HEK293 (cell line): ENCODE measurements around the gene CDC42SE1.

Experiments
- GLI4 ChIP-seq: fragments of 450-650 bp; formaldehyde crosslinking; IDR thresholded peaks from 2 replicates; pipeline ENCODE4 v1.5.1; 2016; ENCODE audit warnings: missing biosample characterization, missing genetic modification characterization
- KLF1 ChIP-seq: fragments of 450-650 bp; formaldehyde crosslinking; IDR thresholded peaks from 2 replicates; pipeline ENCODE4 v1.5.1; 2016; ENCODE audit warnings: missing biosample characterization, missing genetic modification characterization
- MZF1 ChIP-seq: fragments of 450-650 bp; formaldehyde crosslinking; IDR thresholded peaks from 2 replicates; pipeline ENCODE4 v1.5.1; 2017; ENCODE audit warnings: missing biosample characterization, missing genetic modification characterization, borderline replicate concordance
- OVOL3 ChIP-seq: fragments of 450-650 bp; formaldehyde crosslinking; IDR thresholded peaks from 2 replicates; pipeline ENCODE4 v1.5.1; 2016; ENCODE audit warnings: missing biosample characterization, missing genetic modification characterization
- TCF7L2 ChIP-seq: IDR thresholded peaks from 2 replicates; pipeline ENCODE4 v1.6.1; 2011; ENCODE audit warnings: low read depth, mild to moderate bottlenecking, inconsistent platforms, low read length, moderate library complexity, borderline replicate concordance
- ZBTB1 ChIP-seq: fragments of 450-650 bp; formaldehyde crosslinking; IDR thresholded peaks from 2 replicates; pipeline ENCODE4 v1.5.1; 2016; ENCODE audit warnings: missing biosample characterization, missing genetic modification characterization
- ZBTB17 ChIP-seq: fragments of 450-650 bp; formaldehyde crosslinking; IDR thresholded peaks from 2 replicates; pipeline ENCODE4 v1.5.1; 2016; ENCODE audit warnings: missing biosample characterization, missing genetic modification characterization
- ZBTB8A ChIP-seq: fragments of 450-650 bp; formaldehyde crosslinking; IDR thresholded peaks from 2 replicates; pipeline ENCODE4 v1.5.1; 2016; ENCODE audit warnings: missing biosample characterization, missing genetic modification characterization
- ZNF114 ChIP-seq: fragments of 450-650 bp; formaldehyde crosslinking; IDR thresholded peaks from 2 replicates; pipeline ENCODE4 v1.5.0; 2017; ENCODE audit warnings: missing biosample characterization, missing genetic modification characterization
- ZNF169 ChIP-seq: fragments of 450-650 bp; formaldehyde crosslinking; IDR thresholded peaks from 2 replicates; pipeline ENCODE4 v1.5.1; 2016; ENCODE audit warnings: missing biosample characterization, missing genetic modification characterization
- ZNF175 ChIP-seq: fragments of 450-650 bp; formaldehyde crosslinking; IDR thresholded peaks from 2 replicates; pipeline ENCODE4 v1.5.1; 2016; ENCODE audit warnings: missing biosample characterization, missing genetic modification characterization
- ZNF202 ChIP-seq: fragments of 450-650 bp; formaldehyde crosslinking; IDR thresholded peaks from 2 replicates; pipeline ENCODE4 v1.5.1; 2016; ENCODE audit warnings: missing biosample characterization, missing genetic modification characterization, borderline replicate concordance
- ZNF221 ChIP-seq: fragments of 450-650 bp; formaldehyde crosslinking; IDR thresholded peaks from 2 replicates; pipeline ENCODE4 v1.5.1; 2017; ENCODE audit warnings: missing biosample characterization, missing genetic modification characterization, borderline replicate concordance
- ZNF266 ChIP-seq: fragments of 450-650 bp; formaldehyde crosslinking; IDR thresholded peaks from 2 replicates; pipeline ENCODE4 v1.5.1; 2016; ENCODE audit warnings: missing biosample characterization, missing genetic modification characterization, low read depth
- ZNF404 ChIP-seq: fragments of 450-650 bp; formaldehyde crosslinking; IDR thresholded peaks from 2 replicates; pipeline ENCODE4 v1.5.1; 2017; ENCODE audit warnings: missing biosample characterization, missing genetic modification characterization
- ZNF510 ChIP-seq: fragments of 450-650 bp; formaldehyde crosslinking; IDR thresholded peaks from 2 replicates; pipeline ENCODE4 v1.5.1; 2018; ENCODE audit warnings: mild to moderate bottlenecking, missing genetic modification characterization, missing biosample characterization; ENCODE audit not compliant: insufficient replicate concordance
- ZNF560 ChIP-seq: fragments of 450-650 bp; formaldehyde crosslinking; IDR thresholded peaks from 2 replicates; pipeline ENCODE4 v1.5.1; 2017; ENCODE audit warnings: missing biosample characterization, missing genetic modification characterization, borderline replicate concordance
- ZNF621 ChIP-seq: fragments of 450-650 bp; formaldehyde crosslinking; IDR thresholded peaks from 2 replicates; pipeline ENCODE4 v1.5.1; 2017; ENCODE audit warnings: missing biosample characterization, missing genetic modification characterization
- ZNF626 ChIP-seq: fragments of 450-650 bp; sonication (Bioruptor Pico); formaldehyde crosslinking; IDR thresholded peaks from 2 replicates; pipeline ENCODE4 v1.5.1; 2018; ENCODE audit warnings: missing biosample characterization, missing genetic modification characterization, inconsistent platforms
- ZNF707 ChIP-seq: fragments of 450-650 bp; formaldehyde crosslinking; IDR thresholded peaks from 2 replicates; pipeline ENCODE4 v1.5.1; 2016; ENCODE audit warnings: missing biosample characterization, missing genetic modification characterization
- ZNF768 ChIP-seq: fragments of 450-650 bp; formaldehyde crosslinking; IDR thresholded peaks from 2 replicates; pipeline ENCODE4 v1.5.1; 2018; ENCODE audit warnings: missing biosample characterization, mild to moderate bottlenecking, missing genetic modification characterization
- ZNF792 ChIP-seq: fragments of 450-650 bp; formaldehyde crosslinking; IDR thresholded peaks from 2 replicates; pipeline ENCODE4 v1.5.1; 2016; ENCODE audit warnings: missing biosample characterization, missing genetic modification characterization
- ZNF843 ChIP-seq: fragments of 450-650 bp; formaldehyde crosslinking; IDR thresholded peaks from 2 replicates; pipeline ENCODE4 v1.5.1; 2016; ENCODE audit warnings: missing biosample characterization, missing genetic modification characterization
- ZSCAN30 ChIP-seq: fragments of 450-650 bp; IDR thresholded peaks from 2 replicates; pipeline ENCODE4 v1.5.1; 2018; ENCODE audit warnings: missing biosample characterization, mild to moderate bottlenecking, missing genetic modification characterization, moderate library complexity
- TF ChIP-seq, protein P1 (sequence below): fragments of 450-650 bp; formaldehyde crosslinking; IDR thresholded peaks from 2 replicates; pipeline ENCODE4 v1.5.1; 2016; ENCODE audit warnings: missing biosample characterization, missing genetic modification characterization
- TF ChIP-seq, protein P2 (sequence below): fragments of 450-650 bp; formaldehyde crosslinking; IDR thresholded peaks from 2 replicates; pipeline ENCODE4 v1.5.1; 2016; ENCODE audit warnings: missing biosample characterization, missing genetic modification characterization
- TF ChIP-seq, protein P3 (sequence below): fragments of 450-650 bp; formaldehyde crosslinking; IDR thresholded peaks from 2 replicates; pipeline ENCODE4 v1.5.1; 2016; ENCODE audit warnings: missing biosample characterization, missing genetic modification characterization
- TF ChIP-seq, protein P4 (sequence below): fragments of 450-650 bp; formaldehyde crosslinking; IDR thresholded peaks from 2 replicates; pipeline ENCODE4 v1.5.1; 2017; ENCODE audit warnings: missing biosample characterization, missing genetic modification characterization
- TF ChIP-seq, protein P5 (sequence below): fragments of 450-650 bp; formaldehyde crosslinking; IDR thresholded peaks from 2 replicates; pipeline ENCODE4 v1.5.1; 2016; ENCODE audit warnings: missing biosample characterization, missing genetic modification characterization
- TF ChIP-seq, protein P6 (sequence below): fragments of 450-650 bp; formaldehyde crosslinking; conservative IDR thresholded peaks from 2 replicates; pipeline ENCODE4 v1.5.1; 2016; ENCODE audit warnings: low read depth, missing biosample characterization, missing genetic modification characterization

Gene CDC42SE1

DNA sequence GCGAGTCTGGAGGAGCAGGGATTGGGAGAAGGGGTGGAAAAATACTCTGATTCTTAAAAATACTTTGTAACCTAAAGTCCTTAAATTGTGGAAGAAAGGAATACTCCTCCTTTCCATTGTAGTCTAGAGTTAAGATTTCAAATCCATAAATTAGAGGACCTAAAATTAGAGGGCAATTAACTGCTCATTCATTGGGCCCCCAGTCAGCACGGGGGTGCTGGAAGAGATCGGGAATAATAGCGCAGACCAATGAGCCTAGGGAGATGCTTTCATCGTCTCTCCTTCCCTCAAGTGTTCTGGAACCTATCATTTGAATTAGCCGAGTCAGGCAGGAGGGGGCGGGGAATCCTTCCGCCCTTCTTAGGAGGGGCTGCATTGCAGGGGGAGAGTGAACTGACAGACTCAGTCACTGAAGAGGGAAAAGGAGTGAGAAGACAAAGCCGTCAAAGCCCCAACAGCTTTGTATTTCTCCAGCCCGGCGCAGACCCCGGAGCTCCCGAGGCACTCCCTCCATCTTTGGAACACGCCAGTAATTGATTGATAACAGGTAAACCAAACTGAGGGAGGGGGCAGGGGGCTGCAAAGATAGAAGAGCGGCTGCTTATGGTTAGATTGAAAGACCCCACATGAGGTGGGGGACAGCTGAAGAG is 710 bp upstream of the CDC42SE1 start, which contains the start of gene MLLT11 (continued):
- TF ChIP-seq ZBTB17 (tag by site-specific recombination) = peak; percentile 60
- TF ChIP-seq, protein P1, sequence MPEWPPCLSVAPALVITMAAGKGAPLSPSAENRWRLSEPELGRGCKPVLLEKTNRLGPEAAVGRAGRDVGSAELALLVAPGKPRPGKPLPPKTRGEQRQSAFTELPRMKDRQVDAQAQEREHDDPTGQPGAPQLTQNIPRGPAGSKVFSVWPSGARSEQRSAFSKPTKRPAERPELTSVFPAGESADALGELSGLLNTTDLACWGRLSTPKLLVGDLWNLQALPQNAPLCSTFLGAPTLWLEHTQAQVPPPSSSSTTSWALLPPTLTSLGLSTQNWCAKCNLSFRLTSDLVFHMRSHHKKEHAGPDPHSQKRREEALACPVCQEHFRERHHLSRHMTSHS (tag by site-specific recombination) = no peak
- TF ChIP-seq ZNF114 (tag by site-specific recombination) = no peak
- TF ChIP-seq, protein P2, sequence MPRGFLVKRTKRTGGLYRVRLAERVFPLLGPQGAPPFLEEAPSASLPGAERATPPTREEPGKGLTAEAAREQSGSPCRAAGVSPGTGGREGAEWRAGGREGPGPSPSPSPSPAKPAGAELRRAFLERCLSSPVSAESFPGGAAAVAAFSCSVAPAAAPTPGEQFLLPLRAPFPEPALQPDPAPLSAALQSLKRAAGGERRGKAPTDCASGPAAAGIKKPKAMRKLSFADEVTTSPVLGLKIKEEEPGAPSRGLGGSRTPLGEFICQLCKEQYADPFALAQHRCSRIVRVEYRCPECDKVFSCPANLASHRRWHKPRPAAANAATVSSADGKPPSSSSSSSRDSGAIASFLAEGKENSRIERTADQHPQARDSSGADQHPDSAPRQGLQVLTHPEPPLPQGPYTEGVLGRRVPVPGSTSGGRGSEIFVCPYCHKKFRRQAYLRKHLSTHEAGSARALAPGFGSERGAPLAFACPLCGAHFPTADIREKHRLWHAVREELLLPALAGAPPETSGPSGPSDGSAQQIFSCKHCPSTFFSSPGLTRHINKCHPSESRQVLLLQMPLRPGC = peak; percentile 45
- TF ChIP-seq ZNF202 (tag by site-specific recombination) = no peak
- TF ChIP-seq GLI4 (tag by site-specific recombination) = no peak
- no peak for TF ChIP-seq ZNF404 (tag by site-specific recombination)
- peak; percentile 81 for TF ChIP-seq ZSCAN30 (tag by site-specific recombination)
- no peak for TF ChIP-seq ZNF221
- TF ChIP-seq ZNF768 (tag by site-specific recombination) = no peak
- TF ChIP-seq, protein P3, sequence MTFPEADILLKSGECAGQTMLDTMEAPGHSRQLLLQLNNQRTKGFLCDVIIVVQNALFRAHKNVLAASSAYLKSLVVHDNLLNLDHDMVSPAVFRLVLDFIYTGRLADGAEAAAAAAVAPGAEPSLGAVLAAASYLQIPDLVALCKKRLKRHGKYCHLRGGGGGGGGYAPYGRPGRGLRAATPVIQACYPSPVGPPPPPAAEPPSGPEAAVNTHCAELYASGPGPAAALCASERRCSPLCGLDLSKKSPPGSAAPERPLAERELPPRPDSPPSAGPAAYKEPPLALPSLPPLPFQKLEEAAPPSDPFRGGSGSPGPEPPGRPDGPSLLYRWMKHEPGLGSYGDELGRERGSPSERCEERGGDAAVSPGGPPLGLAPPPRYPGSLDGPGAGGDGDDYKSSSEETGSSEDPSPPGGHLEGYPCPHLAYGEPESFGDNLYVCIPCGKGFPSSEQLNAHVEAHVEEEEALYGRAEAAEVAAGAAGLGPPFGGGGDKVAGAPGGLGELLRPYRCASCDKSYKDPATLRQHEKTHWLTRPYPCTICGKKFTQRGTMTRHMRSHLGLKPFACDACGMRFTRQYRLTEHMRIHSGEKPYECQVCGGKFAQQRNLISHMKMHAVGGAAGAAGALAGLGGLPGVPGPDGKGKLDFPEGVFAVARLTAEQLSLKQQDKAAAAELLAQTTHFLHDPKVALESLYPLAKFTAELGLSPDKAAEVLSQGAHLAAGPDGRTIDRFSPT (tag by site-specific recombination) = no peak
- no peak for TF ChIP-seq ZBTB1 (tag by site-specific recombination)
- TF ChIP-seq, protein P4, sequence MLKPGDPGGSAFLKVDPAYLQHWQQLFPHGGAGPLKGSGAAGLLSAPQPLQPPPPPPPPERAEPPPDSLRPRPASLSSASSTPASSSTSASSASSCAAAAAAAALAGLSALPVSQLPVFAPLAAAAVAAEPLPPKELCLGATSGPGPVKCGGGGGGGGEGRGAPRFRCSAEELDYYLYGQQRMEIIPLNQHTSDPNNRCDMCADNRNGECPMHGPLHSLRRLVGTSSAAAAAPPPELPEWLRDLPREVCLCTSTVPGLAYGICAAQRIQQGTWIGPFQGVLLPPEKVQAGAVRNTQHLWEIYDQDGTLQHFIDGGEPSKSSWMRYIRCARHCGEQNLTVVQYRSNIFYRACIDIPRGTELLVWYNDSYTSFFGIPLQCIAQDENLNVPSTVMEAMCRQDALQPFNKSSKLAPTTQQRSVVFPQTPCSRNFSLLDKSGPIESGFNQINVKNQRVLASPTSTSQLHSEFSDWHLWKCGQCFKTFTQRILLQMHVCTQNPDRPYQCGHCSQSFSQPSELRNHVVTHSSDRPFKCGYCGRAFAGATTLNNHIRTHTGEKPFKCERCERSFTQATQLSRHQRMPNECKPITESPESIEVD = no peak
- no peak for TF ChIP-seq TCF7L2
- no peak for TF ChIP-seq ZNF621 (tag by site-specific recombination)
- no peak for TF ChIP-seq ZNF843 (tag by site-specific recombination)
- TF ChIP-seq ZNF626 = no peak
- TF ChIP-seq, protein P5, sequence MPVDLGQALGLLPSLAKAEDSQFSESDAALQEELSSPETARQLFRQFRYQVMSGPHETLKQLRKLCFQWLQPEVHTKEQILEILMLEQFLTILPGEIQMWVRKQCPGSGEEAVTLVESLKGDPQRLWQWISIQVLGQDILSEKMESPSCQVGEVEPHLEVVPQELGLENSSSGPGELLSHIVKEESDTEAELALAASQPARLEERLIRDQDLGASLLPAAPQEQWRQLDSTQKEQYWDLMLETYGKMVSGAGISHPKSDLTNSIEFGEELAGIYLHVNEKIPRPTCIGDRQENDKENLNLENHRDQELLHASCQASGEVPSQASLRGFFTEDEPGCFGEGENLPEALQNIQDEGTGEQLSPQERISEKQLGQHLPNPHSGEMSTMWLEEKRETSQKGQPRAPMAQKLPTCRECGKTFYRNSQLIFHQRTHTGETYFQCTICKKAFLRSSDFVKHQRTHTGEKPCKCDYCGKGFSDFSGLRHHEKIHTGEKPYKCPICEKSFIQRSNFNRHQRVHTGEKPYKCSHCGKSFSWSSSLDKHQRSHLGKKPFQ (tag by site-specific recombination) = peak; percentile 85
- TF ChIP-seq KLF1 = peak; percentile 68
- TF ChIP-seq OVOL3 = no peak
- TF ChIP-seq MZF1 (tag by site-specific recombination) = no peak
- no peak for TF ChIP-seq ZNF792 (tag by site-specific recombination)
- no peak for TF ChIP-seq ZNF266
- TF ChIP-seq ZNF175 (tag by site-specific recombination) = no peak
- no peak for TF ChIP-seq ZNF169
- TF ChIP-seq ZNF510 = no peak
- TF ChIP-seq ZNF707 = no peak
- TF ChIP-seq, protein P6, sequence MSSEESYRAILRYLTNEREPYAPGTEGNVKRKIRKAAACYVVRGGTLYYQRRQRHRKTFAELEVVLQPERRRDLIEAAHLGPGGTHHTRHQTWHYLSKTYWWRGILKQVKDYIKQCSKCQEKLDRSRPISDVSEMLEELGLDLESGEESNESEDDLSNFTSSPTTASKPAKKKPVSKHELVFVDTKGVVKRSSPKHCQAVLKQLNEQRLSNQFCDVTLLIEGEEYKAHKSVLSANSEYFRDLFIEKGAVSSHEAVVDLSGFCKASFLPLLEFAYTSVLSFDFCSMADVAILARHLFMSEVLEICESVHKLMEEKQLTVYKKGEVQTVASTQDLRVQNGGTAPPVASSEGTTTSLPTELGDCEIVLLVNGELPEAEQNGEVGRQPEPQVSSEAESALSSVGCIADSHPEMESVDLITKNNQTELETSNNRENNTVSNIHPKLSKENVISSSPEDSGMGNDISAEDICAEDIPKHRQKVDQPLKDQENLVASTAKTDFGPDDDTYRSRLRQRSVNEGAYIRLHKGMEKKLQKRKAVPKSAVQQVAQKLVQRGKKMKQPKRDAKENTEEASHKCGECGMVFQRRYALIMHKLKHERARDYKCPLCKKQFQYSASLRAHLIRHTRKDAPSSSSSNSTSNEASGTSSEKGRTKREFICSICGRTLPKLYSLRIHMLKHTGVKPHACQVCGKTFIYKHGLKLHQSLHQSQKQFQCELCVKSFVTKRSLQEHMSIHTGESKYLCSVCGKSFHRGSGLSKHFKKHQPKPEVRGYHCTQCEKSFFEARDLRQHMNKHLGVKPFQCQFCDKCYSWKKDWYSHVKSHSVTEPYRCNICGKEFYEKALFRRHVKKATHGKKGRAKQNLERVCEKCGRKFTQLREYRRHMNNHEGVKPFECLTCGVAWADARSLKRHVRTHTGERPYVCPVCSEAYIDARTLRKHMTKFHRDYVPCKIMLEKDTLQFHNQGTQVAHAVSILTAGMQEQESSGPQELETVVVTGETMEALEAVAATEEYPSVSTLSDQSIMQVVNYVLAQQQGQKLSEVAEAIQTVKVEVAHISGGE (tag by site-specific recombination) = peak; percentile 34; the same call in 1 of the 2 replicates
- TF ChIP-seq ZNF560 (tag by site-specific recombination) = no peak
- TF ChIP-seq ZBTB8A (tag by site-specific recombination) = peak; percentile 2; the same call in 1 of the 2 replicates
